ENCODE results near the gene CABLES2.
"Not testable (repeated sequence)": the region's sequence is repeated elsewhere in the genome, so short reads cannot be mapped to it uniquely, and the experiment has no call there.

CABLES2 gene

DNA sequence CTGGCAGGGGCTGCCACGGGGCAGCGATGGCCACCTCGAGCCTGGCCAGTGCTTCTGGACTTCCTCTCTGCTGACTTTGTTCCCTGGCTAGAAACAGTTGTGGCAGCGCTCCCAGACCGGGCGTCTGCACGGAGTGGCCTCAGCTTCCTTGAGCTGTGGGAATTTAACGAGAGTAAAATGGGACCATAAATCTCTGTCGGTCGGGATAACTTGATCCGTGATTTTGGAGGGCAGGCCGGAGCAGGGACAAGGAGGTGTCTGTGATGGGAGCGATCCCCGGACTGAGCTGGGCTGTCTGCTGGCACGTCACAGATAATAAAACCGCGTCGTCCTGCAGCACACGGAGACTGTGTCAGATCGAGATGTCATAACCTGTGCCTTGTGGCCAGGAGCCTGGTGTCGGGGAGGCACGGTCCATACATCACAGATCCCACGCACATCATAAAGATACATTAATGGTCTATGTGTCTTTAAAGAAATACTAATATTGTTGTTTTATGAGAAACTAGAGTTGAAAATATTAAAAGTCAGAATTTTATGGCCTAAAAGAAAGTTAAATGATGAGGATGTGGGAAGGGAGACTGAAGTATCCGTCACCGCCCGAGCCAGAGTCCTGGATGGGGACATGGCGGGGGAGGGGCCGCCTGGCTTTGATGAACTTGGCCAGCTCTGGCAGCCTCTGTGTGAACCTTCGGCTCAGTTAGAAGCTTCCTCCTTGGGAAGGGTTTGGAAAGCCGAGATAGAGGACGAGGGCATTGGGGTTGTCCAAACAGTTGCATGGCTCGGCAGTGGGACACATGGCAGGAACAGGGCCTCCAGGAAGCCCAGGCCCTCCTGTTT lies 26.8 kb upstream of the CABLES2 start:
- DNase-seq: no peak

- DNase-seq: no peak
Observed at GRCh38 chr20:62430866-62431447, 23.9 kb upstream of the CABLES2 start.

GRCh38 chr20:62430311-62430853 lies 23.3 kb upstream of the CABLES2 start:
- DNase-seq: no peak

DNA sequence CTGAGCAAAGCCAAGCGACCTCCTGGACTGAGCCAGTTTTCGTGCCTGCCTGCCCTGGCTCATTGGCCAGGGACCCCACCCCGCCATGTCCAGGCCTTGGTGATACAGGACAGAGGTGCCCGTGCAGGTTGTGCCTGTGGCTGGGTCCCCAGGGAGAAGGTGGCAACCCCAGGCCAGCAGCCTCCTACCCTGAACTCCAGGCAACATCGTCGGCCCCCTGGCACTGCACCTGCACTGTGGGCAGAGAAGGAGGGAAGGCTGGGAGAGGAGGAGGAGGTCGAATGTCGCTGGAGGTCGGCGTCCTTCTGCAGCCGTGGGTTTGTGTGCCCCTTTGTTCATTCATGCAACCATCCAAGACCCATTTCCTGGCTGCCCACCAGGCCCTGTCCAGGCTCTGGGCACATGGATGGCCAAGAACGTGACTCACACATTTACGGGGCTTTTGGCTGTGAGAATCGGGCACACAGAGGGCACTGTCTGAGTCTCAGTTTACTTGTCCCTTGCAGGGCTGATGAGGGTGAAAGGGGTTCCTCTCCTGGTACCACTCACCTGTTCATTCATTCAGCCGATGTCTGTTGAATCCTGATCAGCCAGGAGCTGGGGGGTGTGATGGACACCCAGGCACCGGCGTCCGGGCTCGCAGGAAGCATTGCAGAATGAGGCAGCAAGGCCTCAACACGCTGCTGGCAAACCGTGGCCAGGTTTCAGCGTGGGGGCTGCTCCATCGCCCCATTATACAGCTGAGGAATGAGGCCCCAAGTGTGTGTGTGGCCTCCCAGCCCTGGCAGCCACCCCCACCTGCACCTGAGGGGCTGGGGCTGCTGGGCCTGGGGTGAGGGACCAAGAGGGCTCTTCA lies 22.6 kb upstream of the CABLES2 start:
- DNase-seq: no peak

GRCh38 chr20:62428396-62429295 lies 21.6 kb upstream of the CABLES2 start:
- DNase-seq: no peak

DNA sequence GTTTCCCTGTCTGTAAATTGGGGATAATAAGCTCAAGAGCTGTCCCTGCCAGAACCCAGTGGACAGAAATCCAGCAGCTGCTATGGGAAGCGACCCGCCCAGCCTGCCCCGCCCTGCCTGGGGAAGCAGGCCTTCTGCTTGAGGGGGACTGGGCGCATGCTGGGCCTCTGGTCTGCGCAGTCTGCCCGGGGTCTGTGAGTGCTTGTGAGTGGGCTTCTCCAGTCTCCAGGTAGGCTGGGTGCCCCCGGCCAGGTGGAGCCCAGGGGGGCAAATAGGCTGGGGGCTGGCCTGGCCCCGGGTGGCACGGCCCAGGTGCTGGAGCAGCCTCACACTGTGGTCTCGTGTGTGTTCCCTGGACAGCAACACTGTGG lies 20.9 kb upstream of the CABLES2 start:
- DNase-seq: no peak

DNA sequence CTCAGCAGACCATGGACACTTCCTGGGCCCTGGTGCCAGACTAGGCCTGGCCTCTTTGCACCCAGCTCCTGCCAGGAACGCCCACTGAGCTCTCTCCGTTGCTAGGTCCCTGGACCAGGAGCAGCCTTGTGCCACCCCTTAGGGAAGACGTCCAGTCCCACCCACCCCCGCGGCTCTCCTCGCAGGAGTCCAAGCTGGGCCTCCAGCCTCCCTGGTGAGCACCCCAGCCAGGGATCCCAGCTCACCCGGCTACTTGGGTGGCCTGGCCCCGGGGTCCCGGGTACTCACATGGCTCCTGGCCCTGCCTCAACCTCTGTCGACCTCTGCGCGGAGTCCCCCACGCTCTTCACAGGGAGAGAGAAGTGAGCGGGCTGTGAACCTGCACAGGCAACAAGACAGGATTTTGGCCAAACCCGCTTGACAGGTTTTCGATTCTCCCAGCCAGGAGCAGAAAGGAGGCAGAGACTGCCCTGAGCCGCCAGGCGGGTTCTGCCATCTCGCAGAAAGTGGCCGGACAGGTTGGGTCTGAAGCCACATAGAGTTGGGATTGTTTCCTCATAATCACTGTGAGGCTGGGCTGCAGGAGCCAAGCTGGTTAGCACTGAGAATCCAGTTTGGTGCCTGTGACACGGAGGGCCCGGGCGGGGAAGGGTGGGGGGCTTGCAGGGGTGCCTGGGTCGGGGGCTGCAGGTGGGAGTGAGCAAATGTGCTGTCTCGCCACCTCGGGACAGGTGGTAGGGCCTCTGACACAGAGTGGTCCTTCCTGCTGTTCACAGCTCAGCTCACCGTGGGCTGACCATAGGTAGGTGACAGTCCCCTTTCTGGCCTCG lies 20.3 kb upstream of the CABLES2 start, which contains the start of gene RBBP8NL:
Gene RBBP8NL (minus strand): TSS at position 368 of the 830 bp plus-strand sequence. CDS start 7,892 bp downstream, outside the sequence.
- DNase-seq: no peak

GRCh38 chr20:62426699-62427131 lies 19.6 kb upstream of the CABLES2 start:
- DNase-seq: no peak

- not testable (repeated sequence) for DNase-seq
Observed at GRCh38 chr20:62426059-62426348, 18.9 kb upstream of the CABLES2 start.

DNA sequence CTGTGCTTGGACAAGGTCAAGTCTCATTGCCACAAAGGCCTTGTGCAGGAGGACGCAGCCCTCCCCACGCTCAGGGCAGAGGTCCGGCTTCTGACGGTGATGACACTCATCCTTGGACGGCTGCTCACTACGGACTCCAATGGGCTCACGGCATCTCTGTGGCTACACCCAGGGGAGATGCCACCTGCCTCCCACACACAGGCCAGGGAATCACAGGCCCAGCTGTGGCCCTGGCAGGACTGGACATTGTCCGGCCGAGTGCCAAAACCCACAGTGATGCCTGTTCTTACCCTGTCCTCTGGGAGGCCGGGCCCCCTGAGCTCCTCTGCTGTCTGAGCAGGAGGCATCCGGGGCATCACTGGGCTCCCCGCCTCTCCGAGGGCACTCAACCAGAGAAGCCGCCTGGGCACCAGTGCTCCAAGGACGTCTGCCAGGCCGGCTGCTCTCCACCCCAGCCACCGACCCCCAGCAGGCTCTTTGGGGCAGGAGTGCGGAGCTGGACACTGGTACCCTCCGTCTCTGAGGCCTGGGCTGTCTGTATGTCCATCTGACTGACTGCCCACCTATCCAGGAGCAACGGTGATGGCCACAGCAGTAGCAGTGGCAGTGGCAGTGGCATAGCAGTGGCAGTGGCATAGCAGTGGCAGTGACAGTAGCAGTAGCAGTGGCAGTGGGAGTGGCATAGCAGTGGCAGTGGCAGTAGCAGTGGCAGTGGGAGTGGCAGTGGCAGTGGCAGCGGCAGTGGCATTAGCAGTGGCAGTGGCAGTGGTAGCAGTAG lies 18.4 kb upstream of the CABLES2 start:
- no peak for DNase-seq

DNA sequence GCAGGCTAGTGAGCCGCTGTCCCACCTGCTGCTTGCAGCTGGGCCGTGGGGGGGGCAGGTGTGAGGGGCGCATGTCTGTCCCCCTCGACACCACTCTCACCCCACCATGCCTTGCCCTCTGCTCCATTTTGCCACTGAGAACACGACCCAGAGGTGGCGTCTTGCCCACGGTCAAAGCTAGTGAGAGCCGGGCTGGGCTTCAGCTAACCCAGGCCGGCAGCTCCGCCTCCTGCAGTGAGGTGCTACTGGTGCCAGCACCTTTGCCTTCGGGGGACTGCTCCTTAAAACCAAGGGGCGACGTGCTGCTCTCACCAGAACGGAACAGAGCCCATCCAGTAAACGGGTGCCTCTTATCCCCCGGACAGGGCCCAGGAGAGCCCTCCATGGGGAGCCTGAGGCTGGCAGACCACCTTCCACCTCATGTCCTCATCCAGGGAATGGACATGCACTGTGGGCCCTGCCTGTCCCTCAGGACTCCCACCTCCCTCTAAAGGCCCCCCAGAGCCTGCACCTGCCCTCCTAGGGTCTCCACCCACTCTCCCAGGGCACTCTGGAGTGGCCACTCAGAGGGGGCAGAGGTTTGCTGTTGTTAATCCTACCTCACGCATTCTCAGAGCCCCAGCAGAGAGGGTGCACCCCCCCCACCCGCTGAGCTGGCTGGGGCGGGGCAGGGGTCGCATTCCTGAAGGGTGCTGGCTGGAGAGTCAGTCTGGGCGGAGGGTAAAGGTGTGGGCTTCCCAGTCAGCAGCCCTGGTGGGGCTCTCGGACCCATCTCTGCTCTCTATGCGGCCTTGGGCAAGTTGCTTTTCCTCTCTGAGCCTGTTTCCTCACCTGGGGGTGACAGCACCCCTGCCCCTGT lies 17.4 kb upstream of the CABLES2 start:
- no peak for DNase-seq

DNA sequence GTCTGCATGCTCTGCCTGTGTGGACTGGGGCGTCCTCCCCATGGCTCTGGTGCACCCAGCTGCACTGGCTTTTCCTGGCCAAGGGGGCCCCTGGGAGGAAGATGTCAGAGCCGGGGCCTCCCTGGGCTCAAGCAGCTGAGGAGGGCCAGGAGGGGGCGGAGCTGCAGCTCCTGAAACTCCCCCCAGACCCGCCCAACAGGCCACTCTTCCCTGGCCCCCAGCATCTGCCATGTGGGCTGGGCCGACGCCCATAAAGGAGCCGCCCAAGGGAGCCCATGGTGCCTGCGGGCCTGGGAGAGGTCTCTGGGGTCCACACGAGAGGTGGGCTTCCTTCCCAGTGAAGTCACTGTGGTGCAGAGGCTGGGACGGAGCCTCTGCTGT lies 16.2 kb upstream of the CABLES2 start:
- DNase-seq: no peak

DNA sequence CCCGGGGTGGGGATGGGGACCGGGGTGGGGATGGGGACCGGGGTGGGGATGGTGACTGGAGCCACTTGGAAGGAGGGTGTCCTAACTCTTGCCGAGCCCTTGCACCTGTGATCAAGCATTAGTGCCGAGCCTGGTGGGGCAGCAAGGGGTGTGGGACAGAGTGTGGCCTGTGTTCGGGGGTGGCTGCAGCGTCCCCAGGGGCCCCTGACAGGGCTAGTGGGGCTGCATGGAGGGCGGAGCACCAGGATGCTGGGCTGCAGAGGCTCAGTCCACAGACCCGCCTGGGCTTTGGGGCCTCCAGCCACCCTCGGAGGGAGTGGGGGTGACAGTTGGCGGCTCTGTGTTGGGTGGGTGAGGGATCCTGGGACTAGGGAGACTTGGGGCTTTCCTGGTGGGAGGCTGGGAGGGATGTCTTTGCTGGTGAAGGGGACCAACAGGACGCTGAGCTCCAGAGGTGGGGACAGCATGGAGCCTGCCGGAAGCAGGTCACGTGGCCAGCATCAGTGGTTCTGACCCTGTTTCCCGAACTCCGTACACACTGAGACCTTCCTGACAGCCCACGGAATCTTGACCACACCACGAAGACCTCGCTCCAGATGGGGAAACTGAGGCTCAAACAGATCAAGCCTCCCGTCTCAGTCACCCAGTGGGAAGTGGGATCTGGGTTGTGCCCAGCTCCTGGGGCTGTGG lies 15.7 kb upstream of the CABLES2 start:
- no peak for DNase-seq

GRCh38 chr20:62421716-62421990 lies 14.6 kb upstream of the CABLES2 start:
- no peak for DNase-seq

DNA sequence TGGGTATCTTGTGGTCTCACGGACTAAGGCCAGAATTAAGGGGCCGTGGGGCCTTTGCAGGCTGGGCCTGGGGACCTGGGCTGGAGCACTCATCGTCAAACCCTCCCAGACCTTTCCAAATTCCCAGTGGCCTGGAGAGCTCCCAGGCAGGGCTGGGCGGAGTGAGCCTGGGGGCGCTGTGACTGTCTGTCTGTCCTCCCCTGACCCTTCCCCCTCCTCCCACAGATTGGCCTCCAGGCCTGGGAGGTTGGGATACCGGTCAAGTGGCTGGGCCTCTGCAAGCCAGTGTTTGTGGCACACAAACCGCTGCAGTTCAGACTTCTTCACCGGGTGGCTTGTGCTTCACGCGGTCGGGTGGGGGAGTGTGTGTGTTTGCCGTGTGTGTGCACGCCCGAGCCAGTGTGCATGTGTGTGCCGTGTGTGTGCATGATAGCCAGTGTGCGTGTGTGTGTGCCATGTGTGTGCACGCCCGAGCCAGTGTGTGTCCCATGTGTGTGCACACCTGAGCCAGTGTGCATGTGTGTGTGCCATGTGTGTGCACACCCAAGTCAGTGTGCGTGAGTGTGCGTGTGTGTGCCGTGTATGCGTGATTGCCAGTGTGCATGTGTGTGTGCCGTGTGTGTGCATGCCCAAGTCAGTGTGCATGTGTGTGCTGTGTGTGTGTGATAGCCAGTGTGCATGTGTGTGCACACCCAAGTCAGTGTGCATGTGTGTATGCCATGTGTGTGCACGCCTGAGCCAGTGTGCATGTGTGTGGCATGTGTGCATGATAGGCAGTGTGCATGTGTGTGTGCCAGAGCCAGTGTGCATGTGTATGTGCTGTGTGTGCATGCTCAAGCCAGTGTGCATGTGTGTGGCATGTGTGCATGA lies 14.0 kb upstream of the CABLES2 start:
- DNase-seq: no peak

DNA sequence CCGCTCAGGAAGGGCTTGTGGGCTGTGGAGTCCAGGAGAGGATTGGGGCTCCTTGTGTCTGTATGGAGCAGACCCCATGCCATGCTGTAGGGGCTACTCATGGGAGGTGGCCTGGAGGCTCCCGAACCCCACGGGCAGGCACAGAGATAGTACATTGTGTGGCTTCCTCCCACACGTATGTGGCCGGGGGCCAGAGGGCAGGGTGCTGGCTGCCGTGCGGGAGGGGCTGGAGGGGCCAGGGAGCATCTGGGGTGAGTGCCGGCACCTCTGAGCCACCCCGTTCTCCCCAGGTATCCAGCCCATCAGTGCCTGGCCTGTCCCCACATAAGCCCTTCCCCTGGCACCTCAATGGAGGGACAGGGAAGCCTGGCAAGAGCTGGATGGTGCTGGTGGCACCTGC lies 12.7 kb upstream of the CABLES2 start:
- DNase-seq: no peak

DNA sequence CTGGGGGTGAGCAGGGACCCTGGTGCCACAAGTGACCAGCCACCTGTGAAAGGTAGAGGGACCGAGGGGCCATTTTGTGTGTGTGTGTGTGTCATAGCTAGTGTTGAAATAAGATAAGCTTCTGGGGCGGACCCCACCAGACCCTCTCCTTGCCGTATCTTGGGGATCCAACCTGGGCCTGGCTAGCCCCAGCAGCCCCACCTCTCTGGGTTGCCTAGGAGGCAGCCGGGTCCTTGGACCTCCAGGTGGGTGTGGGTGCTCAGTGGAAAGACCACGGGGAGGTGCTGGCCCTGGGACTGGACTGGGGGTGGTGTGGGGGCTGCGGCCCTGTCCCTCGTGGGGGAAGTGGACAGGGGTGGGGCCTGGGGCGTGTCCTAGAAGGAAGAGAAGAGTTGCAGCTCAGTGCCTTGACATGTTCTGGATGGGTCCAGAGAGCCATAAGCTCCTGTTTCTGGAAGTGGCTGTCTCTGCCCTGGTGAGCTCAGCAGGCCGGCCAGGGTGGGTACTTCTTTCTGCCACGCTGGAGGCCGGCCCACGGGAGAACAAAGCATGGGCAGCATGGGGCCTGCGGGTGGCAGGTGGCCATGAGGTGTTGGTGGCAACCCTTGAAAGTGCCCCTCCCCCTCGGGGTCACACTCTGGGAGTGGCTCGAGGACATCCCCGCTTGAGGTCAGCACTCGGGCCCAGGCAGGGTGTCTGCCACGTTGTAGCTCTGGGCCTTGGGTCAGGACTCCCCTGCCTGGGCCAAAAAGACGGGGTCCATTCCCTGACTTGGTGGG lies 11.8 kb upstream of the CABLES2 start:
- DNase-seq: no peak

Data from fibroblast of upper back skin (primary cell).